PC-9 (cell line): ENCODE measurements around the gene MTFMT. TPM values are rescaled to one million over a fixed set of nuclear protein-coding genes. Genes with fewer than 3 reads are reported as not detected.

Experiments
- BruUV-seq: library from RNA; stranded (reverse); fragments of 400-500 nt; replicated peaks from 2 replicates; lab custom pipeline; 2021; lab: Mats Ljungman, UMichigan
- CTCF ChIA-PET: fragments of 300-600 bp; sonication (Branson Sonifier 250); formaldehyde crosslinking; loops from one replicate; lab custom pipeline; 2022; ENCODE audit warnings: antibody characterized with exemption; lab: Charles Lee
- POLR2A ChIA-PET: fragments of 300-600 bp; sonication (Branson Sonifier 250); formaldehyde crosslinking; loops from one replicate; lab custom pipeline; 2022; ENCODE audit warnings: antibody characterized with exemption; ENCODE audit not compliant: unreplicated experiment; lab: Charles Lee
- DNase-seq, 2 experiments: peaks; one replicate each; pipeline versions ENCODE4 v3.0.0 to v3.0.0-alpha.2; 2015 to 2022; ENCODE audit warnings: mixed read lengths in 1 of 2
- H2AFZ ChIP-seq: fragments of 200-600 bp; sonication (generic); 2 replicates; pipeline ENCODE4 v1.8.1; 2017; ENCODE audit warnings: antibody characterized with exemption
- H3F3A ChIP-seq: fragments of 200-600 bp; sonication (generic); 2 replicates; pipeline ENCODE4 v1.8.1; 2017; ENCODE audit warnings: antibody characterized with exemption, mild to moderate bottlenecking, low read depth; ENCODE audit not compliant: insufficient read depth
- H3K27ac ChIP-seq: fragments of 200-600 bp; sonication (generic); 2 replicates; pipeline ENCODE4 v1.6.1; 2016; ENCODE audit warnings: mixed run types
- H3K27me3 ChIP-seq: fragments of 200-600 bp; sonication (generic); 2 replicates; pipeline ENCODE4 v1.6.1; 2016; ENCODE audit warnings: low read depth, mixed run types; ENCODE audit not compliant: insufficient read depth
- H3K36me3 ChIP-seq: fragments of 200-600 bp; sonication (generic); 2 replicates; pipeline ENCODE4 v1.6.1; 2016; ENCODE audit warnings: low read depth, mixed run types
- H3K4me1 ChIP-seq: fragments of 200-600 bp; sonication (generic); replicated peaks from 2 replicates; pipeline ENCODE4 v1.6.1; 2016; ENCODE audit warnings: mixed run types; ENCODE audit not compliant: insufficient read depth
- H3K4me2 ChIP-seq: fragments of 200-600 bp; sonication (generic); 2 replicates; pipeline ENCODE4 v1.6.1; 2017; ENCODE audit warnings: mixed run types
- H3K4me3 ChIP-seq: fragments of 200-600 bp; sonication (generic); 2 replicates; pipeline ENCODE4 v1.6.1; 2016; ENCODE audit warnings: mixed run types
- H3K79me2 ChIP-seq: fragments of 200-600 bp; sonication (generic); 2 replicates; pipeline ENCODE4 v1.6.1; 2017; ENCODE audit warnings: low read depth, mixed run types
- H3K9me2 ChIP-seq: fragments of 200-600 bp; sonication (generic); 2 replicates; pipeline ENCODE4 v1.8.1; 2017; ENCODE audit warnings: mild to moderate bottlenecking; ENCODE audit not compliant: insufficient read depth
- H3K9me3 ChIP-seq: fragments of 200-600 bp; sonication (generic); 2 replicates; pipeline ENCODE4 v1.8.1; 2016; ENCODE audit warnings: low read depth; ENCODE audit not compliant: insufficient read depth
- H4K20me1 ChIP-seq: fragments of 200-600 bp; sonication (generic); 2 replicates; pipeline ENCODE4 v1.8.1; 2017; ENCODE audit not compliant: insufficient read depth
- CTCF ChIP-seq: fragments of 200-600 bp; sonication (generic); conservative IDR thresholded peaks from 2 replicates; pipeline ENCODE4 v1.6.1; 2017; ENCODE audit warnings: mixed run types, antibody characterized with exemption, mild to moderate bottlenecking, moderate library complexity
- EZH2 ChIP-seq: fragments of 200-600 bp; sonication (generic); IDR thresholded peaks from 2 replicates; pipeline ENCODE4 v1.8.0; 2017; ENCODE audit warnings: antibody characterized with exemption, low read depth
- intact Hi-C: fragments of 100-400 bp; cut with micrococcal nuclease; formaldehyde crosslinking; loops from one replicate; pipeline ENCODE4 v1.10.0; 2022; ENCODE audit not compliant: unreplicated experiment
- total RNA-seq: library from RNA; stranded (reverse); gene quantifications from 2 replicates; pipeline ENCODE4 v1.2.3, GENCODE V29; 2021

The MTFMT gene
- total RNA-seq, 1 experiment from 2014 or later: 16.0 TPM

- H3K27ac ChIP-seq: no peak overlapping the region
- H4K20me1 ChIP-seq: no peaks in the 10 kb centered on the region
- no peaks in the 10 kb centered on the region for H3F3A ChIP-seq
- H3K4me2 ChIP-seq: no peak overlapping the region
- H3K4me3 ChIP-seq: no peak overlapping the region
- intact Hi-C loops: no loop called here
- H3K79me2 ChIP-seq: peaks cover 7% of the 10 kb centered on the region
- no peaks in the 10 kb centered on the region for H3K9me2 ChIP-seq
- no peaks in the 10 kb centered on the region for H3K9me3 ChIP-seq
- H2AFZ ChIP-seq: no peak overlapping the region
- POLR2A ChIA-PET: interaction anchor here (0.7 kb wide), 1 partner anchor 105 kb away, joined by 4 read pairs; no protein-coding TSS in a partner anchor
- CTCF ChIA-PET: no interaction called here
- no peak for DNase-seq
- H3K36me3 ChIP-seq: 0 out of 2 replicates have a peak, but pooled peaks cover 4% of the 10 kb centered on the region
- H3K27me3 ChIP-seq: no peaks in the 10 kb centered on the region
- peaks cover 1% of the 10 kb centered on the region; the same call in 1 of the 2 replicates for H3K4me1 ChIP-seq
- TF ChIP-seq EZH2 (no peak), CTCF (no peak)
- BruUV-seq: no TSS peak
Measured at GRCh38 chr15:64981812-64982431, 47.5 kb downstream of the MTFMT start.

- H3K27me3 ChIP-seq: no peaks in the 10 kb centered on the region
- CTCF ChIA-PET: interaction anchor here (0.6 kb wide), 2 partner anchors 17 to 93 kb away, joined by 4 to 13 read pairs; no protein-coding TSS in a partner anchor
Measured at GRCh38 chr15:64979252-64979710, 50.2 kb downstream of the MTFMT start.

DNA sequence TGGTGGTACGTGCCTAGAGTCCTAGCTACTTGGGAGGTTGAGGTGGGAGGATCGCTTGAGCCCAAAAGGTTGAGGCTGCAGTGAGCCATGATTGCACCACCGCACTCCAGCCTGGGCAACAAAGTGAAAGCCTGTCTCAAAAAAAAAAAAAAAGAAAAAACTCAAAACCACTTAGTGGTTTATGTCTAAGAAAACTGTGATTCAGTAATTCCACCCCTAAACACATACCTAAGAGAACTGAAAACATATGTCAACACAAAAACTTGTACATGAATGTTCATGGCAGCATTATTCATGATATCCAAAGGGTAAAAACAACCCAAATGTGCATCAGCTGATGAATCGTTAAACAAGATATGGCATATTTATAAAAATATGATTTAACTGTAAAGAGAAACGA, 54.0 kb downstream of the MTFMT start:
- H3K4me1 ChIP-seq: no peaks in the 10 kb centered on the region
- H3K4me3 ChIP-seq: no peak overlapping the region
- no peak for DNase-seq
- no peak overlapping the region for H3K27ac ChIP-seq
- intact Hi-C loops: no loop called here
- H3K36me3 ChIP-seq: 0 out of 2 replicates have a peak, but pooled peaks cover 6% of the 10 kb centered on the region
- CTCF ChIA-PET: no interaction called here
- POLR2A ChIA-PET: interaction anchor here (0.6 kb wide), 1 partner anchor 80 kb away, joined by 5 read pairs; no protein-coding TSS in a partner anchor
- H3K27me3 ChIP-seq: no peaks in the 10 kb centered on the region
- TF ChIP-seq CTCF (no peak), EZH2 (no peak)
- no TSS peak for BruUV-seq
- no peak overlapping the region for H3K4me2 ChIP-seq
- no peaks in the 10 kb centered on the region for H3K79me2 ChIP-seq
- H3F3A ChIP-seq: no peaks in the 10 kb centered on the region
- H4K20me1 ChIP-seq: no peaks in the 10 kb centered on the region
- H3K9me3 ChIP-seq: no peaks in the 10 kb centered on the region
- no peaks in the 10 kb centered on the region for H3K9me2 ChIP-seq
- H2AFZ ChIP-seq: no peak overlapping the region

More at GRCh38 chr15:64979252-64979710, 50.2 kb downstream of the MTFMT start:
- Histone ChIP-seq H3K4me2 (no peak overlapping the region), H4K20me1 (no peaks in the 10 kb centered on the region), H3K9me2 (no peaks in the 10 kb centered on the region), H3K9me3 (no peaks in the 10 kb centered on the region), H3K4me3 (no peak overlapping the region), H3F3A (no peaks in the 10 kb centered on the region), H3K79me2 (no peaks in the 10 kb centered on the region), H3K4me1 (no peaks in the 10 kb centered on the region), H3K27ac (no peak overlapping the region), H2AFZ (no peak overlapping the region), H3K36me3 (0 out of 2 replicates have a peak, but pooled peaks cover 10% of the 10 kb centered on the region)
- POLR2A ChIA-PET: interaction anchor here (0.6 kb wide), 1 partner anchor 13 kb away, joined by 3 read pairs; no protein-coding TSS in a partner anchor
- intact Hi-C loops: no loop called here
- no peak for DNase-seq
- TF ChIP-seq EZH2: no peak
- TF ChIP-seq CTCF: no peak
- BruUV-seq: no TSS peak
